HG03280 (cell line): Measurements from ENCODE around the gene ISG20.
"Not testable (repeated sequence)": the region's sequence is repeated elsewhere in the genome, so short reads cannot be mapped to it uniquely, and the experiment has no call there.

Experiments used
- ATAC-seq: cut with Tn5 transposase; IDR thresholded peaks from one replicate; pipeline ENCODE4 v1.9.1; 2021; ENCODE audit warnings: mild to moderate bottlenecking, moderate library complexity; ENCODE audit not compliant: unreplicated experiment

ISG20 gene

DNA sequence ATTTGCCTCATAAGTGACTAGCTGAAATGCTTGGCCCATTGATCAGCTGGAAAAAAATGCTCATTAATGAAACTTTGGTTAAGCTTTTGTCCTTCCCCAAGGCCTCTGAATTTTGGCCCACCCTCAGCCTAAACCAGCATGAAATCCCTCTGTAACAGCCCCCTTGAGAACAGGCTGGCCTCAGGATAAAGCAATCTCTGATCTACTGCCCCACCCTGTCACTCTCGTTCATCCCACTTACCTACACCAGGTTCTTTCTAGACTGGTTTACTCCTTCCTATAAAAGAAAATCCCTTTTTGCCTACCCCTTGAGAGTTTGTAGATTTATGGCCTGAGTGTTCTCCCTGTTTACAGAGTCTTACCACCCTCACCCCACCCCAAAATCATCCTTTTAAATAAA is 21.0 kb upstream of the ISG20 start:
- ATAC-seq: no peak

DNA sequence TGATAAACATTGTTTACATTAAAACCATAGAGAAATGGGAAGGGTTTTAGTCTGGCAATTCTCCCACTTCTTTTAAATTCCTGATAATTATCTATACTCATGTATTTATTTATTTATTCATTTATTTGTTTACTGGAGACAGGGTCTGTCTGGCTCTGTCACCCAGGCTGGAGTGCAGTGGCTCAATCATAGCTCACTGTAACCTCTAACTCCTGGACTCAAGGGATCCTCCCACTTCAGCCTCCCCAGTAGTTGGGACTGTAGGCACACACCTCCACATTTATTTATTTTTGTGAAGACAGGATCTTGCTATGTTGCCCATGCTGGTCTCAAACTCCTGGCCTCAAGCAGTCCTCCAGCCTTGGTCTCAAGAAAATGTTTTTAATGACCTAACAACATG is 20.1 kb upstream of the ISG20 start:
- no peak for ATAC-seq

DNA sequence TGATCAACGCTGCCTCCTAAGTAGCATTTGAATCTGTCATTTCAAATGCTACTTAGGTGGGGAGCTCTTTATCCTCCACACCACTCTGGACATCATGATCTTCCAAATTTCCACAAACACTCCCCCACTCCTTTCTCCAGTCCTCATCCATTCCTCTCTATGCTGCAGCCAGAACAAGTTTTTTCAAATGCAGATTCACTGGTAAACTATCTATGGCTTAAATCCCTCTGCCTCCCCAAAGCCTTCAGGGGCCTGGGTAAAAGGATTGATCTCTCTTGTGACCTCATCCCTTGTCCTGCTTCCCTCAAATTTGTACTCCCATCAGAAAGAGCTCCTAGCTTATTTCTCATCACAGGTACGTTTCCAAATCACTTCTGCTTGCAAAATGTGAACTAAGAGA is 19.0 kb upstream of the ISG20 start:
- no peak for ATAC-seq

DNA sequence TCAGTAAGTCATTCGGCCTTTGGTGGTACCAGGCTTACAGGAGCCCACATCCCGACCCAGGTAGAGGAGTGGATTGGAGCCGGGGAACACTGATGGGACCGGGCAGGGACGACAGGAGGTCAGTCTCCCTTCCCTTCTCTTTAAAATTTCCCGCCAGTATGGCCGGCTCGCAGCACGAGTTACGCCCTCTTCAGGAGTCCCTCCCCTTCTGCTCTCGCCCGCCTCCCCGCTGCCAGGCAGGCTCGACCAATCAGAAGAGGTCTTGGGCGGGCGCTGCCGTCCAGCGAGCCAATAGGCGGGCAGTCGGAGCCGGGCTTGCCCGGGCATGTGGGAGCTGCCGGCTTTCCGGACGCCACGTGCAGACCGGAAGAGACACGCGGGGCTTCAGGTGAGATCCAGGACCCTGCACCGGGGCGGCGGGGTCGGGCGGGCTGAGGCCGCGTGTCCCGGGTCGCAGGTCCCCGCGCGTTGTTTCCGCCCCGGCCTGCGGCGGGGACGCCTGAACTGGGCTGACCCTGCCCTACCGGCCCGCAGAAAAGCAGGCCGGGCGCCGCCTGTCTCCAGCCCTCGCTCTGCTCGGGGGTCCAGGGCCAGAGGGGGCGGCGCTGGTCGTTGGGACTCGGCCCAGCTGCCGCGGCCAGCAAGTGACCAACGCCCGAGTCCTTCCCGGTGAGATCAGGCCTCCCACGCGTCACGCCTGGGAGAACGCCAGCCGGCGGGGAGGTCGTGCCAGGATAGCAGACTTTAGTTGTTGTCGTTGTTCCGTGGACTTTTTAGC is 17.6 kb upstream of the ISG20 start, which contains the start of gene AEN:
TSS of gene AEN (plus strand) at position 346 of the 778 bp plus-strand sequence. CDS start 4,870 bp downstream, outside the sequence.
- peak; percentile 93 for ATAC-seq

DNA sequence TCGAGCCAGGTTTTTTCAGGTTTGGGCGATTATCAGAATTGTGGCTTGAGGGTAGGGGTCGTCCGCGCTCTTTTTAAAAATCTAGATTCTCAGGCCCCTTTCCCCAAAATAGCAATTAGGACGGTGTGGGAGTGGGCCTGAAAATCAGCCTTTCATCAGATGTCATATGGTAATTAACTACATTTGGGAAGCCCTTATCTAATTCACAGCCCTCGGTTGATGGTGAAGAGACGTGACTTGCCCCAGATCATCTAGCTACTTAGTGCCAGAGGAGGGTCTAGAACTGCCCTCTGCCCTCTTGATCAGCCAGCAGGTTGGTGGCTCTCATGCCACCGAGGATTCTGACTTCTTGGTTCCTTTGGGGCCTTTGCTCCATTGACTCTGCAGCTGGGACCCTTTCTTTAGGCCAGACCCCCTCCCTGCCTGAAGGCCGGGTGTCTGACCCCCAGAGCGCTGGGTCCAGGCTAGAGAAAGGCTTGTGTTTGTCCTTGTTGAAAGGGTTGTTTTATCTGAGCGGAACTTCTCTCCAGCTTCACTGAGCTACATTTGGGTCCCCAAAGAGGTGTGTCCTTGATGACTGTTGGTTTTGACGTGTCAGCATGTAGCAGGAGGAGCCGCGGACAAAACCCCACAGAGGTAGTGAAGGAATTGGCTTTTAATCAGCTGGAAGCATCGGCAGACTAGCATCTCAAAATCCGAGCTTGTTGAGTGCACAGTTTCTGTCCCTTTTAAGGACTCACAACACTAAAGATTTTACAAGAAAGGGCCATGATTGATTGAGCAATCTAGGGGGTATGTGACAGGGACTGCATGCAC is 16.8 kb upstream of the ISG20 start:
- peak; percentile 34 for ATAC-seq

DNA sequence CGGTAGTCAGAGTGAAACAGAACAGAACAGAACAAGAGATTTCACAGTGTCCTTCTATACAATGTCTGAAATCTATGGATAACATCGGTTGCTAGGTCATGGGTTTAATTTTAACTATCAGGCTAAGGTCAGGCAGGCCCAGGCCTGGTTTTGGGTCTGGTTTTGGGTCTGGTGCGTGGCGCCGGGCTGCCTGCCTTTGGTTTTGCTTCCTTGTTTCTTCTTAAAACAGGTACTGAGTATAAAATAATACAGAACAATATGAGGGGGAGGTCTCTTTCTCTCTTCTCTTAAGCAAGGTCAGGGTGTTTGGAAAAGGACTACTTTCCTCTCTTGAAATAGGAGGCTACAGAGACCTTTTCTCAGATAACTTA is 16.2 kb upstream of the ISG20 start:
- no peak for ATAC-seq

DNA sequence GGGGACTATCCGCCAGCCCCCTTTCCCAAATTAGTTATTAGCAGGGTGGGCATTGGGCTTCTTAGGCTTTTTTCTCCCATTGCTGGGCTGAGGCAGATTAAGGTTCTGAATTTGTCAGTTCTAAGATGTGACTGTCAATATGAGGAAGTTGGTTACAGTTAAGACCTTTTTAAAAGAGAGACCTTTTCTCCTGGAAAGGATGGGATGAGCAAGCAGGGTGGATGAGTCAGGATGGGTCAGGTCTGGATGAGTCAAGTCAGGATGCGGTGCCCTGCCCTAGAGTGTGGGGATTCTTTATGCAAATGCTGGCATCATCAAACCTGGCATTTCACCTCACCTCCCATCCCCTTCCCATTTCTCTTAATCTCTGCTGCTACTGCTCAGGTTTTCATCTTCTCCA is 15.8 kb upstream of the ISG20 start:
- ATAC-seq: no peak

DNA sequence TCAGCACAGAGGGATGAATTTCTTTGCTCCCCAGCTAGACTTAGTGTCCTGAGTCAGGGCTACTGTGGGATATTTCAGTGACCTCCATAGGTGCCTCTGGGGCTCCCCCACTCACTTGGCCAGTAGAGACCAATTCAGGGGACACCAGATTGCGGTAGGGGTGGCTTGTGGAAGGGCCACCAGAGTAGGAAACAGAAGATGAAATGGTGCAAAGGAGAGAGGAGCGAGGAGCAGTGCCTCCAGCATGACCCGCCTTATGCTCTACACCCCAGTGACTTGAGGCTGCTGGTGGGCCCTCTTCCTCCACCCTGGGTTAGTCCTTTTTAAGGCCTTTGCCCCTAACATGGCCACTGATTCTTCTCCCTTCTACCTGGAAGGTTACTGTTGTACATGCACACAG is 15.2 kb upstream of the ISG20 start:
- no peak for ATAC-seq

DNA sequence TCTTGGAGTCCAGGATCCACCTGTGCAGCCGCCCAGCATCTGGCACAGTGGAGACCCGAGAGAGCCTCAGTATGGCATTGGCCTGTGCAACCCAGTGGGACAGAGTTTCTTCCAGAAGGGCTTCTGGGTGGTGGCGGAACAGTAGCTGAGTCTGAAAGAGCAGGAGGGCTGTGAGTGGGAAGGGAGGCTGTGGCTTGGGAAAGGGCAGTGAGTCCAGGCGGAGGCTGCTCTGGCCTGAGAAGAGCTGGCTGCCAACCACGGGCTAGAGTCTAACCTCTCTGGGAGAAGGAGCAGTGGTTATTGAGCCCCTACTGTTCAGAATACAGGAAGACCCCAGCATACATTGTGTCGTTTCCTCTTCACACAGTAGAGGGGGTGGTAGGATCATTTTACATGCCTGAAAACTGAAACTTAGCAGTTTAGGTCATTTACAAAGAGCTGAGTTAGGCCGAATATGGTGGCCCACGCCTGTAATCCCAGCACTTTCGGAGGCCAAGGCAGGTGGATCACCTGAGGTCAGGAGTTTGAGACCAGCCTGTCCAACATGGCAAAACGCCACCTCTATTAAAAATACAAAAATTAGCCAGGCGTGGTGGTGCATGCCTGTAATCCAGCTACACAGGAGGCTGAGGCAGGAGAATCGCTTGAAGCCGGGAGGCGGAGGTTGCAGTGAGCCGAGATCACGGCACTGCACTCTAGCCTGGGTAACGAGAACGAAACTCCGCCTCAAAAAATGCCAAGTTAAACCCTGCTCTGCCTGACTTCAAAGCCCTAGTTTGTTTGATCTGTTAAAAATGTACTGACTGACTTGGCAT is 14.5 kb upstream of the ISG20 start:
- ATAC-seq: peak; percentile 31

DNA sequence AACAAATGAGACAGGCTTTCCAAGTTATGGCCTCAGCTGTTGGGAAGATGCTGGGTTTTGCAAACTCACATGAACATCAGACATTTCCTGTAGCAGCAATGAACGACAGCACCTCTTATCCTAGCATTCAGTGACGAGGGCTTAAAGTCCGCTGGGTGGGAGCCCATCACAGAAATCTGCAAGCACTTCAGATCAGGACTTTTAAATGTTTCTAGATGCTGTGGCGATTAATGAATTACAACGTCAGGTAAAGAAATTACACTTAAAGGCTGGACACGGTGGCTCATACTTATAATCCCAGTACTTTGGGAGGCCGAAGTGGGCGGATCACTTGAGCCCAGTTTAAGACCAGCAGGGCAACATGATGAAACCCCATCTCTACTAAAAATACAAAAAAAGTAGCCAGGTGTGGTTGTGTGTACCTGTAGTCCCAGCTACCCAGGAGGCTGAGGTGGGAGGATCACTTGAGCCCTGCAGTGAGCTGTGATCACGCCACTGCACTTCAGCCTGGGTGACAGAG is 13.8 kb upstream of the ISG20 start:
- no peak for ATAC-seq

DNA sequence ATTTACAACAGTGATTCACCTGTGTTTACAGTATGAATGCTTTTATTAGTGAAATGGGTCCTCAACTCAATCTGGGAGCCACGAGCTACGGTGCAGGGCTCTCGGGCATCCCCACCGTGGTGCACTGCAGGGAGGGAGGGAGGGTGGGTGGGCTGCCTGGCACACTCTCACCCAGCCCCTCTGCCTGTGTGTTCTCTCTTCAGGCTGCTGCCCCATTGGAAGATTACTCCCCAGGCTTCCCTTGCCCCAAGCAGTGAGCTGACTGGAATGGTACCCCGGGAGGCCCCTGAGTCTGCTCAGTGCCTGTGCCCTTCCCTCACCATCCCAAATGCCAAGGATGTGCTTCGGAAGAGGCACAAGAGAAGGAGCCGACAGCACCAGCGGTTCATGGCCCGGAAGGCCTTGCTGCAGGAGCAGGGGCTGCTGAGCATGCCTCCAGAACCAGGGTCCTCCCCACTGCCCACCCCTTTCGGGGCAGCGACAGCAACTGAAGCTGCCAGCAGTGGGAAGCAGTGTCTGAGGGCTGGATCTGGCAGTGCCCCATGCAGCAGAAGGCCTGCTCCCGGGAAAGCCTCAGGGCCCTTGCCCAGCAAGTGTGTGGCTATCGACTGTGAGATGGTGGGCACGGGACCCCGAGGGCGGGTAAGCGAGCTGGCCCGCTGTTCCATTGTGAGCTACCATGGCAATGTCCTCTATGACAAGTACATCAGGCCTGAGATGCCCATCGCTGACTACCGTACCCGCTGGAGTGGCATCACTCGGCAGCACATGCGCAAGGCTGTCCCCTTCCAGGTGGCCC is 12.7 kb upstream of the ISG20 start:
- no peak for ATAC-seq

DNA sequence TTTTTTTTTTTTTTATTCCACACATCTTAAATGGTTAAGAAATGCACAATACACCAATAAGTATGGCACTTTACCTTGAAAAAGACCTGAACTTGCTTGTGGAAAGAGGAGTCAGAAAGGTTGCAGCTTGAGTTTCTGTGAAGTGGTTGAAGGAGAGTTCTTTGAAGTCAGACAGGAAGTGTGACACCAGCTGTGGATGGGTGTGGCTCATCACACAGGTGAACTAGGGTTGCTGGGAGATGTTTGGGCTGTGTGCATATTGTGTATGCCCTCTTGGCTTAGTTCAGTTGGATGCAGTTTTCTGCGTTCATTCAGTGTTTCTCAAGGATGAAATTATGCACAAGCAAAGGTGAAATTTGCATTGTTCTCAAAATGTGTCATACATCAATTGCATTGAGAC is 11.4 kb upstream of the ISG20 start:
- ATAC-seq: peak; percentile 50

DNA sequence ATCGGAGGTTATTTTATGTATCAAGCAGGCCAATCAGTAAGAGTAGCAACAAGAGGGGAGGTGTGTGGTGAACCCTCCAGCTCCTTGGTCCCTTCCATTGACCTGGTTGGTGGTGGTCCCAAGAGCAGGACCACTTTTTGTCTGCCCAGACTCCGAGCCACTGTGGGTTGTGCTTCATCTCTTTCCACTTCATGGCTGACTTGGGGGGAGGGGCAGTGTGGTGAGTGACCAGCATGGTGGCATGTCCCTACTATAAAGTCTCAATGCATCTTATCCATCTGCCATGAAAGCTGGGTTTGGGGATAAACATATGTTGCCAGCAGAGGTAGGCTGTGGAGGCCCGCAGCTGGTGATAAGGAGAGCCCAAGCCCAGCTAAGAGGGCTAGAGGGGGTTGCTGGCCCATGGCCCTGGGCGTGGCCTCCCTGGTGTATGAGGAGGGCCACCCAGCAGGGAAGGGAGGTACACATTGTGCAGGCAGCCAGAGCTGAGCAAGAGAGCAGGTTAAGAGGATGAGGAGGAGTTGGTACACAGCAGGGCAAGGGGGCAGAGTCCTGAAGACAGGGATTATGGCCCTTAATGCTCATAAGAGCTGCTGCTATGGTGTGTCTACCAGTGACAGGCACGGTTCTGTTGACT is 10.7 kb upstream of the ISG20 start:
- no peak for ATAC-seq

DNA sequence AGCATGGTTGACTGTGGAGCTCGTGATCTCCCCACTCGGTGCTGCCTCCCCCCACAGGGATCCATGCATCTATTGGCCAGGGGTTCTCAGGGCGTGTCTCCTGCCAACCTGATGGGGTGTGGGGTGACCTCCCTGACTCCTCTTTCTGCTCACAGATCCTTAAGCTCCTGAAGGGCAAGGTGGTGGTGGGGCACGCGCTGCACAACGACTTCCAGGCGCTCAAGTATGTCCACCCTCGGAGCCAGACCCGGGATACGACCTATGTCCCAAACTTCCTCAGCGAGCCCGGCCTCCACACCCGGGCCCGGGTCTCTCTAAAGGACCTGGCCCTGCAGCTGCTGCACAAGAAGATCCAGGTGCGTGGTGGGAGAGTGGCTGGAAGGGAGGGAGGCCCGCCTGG is 9.7 kb upstream of the ISG20 start:
- no peak for ATAC-seq

DNA sequence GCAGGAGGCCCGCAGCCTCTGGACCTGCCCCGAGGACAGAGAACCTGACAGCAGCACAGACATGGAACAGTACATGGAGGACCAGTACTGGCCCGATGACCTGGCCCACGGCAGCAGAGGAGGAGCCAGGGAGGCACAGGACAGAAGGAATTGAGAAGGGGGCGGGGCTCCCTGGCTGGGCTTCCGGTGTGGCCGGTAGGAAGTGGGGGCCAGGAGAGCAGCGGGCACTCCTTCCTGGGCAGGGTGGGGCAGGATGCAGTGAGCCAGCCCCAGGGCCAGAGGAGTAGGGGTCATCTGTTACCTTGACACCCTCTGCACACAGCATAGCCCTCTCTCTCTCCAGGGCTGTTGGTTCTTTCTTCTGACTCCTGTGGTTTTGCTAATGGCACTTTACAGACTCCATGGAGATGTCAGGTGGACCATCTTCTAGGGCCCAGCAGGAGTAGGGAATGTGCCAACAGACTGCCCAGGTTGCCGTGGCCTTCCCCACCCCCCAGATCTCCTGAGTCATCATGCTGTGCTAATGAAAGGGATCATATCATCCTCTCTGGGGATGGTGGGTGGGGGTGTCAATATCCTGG is 8.6 kb upstream of the ISG20 start:
- no peak for ATAC-seq

DNA sequence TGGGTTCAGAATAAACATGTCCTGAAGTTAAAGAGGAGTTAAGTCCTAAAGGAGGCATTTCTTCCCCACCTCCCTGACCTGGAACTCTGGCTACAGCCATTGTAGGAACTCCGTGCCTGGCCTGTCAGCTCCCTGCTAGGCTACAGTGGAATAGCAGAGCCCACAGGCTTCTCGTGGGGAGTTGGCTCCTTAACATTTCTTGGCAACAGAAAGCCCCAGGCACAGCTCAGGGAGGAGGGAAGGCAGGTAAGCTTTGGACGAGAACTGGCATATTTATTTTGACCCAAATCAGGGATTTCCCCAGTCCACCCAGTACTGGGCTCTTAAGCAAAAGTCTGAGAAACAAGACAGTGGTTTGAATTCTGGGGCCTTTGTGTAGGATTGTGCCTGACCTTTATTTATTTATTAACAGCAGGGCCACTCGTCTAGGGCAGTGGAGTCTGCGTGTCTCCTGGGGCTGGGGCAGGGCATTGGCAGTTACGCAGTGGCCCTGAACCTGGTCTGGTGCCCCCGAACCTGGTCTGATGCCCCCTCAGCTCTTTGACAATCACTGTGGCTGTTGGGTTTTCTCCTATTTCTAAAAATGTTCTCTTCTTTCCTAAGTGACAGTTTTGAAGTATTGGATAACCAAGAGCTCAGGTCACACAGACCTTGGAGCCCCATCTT is 7.9 kb upstream of the ISG20 start:
- no peak for ATAC-seq

DNA sequence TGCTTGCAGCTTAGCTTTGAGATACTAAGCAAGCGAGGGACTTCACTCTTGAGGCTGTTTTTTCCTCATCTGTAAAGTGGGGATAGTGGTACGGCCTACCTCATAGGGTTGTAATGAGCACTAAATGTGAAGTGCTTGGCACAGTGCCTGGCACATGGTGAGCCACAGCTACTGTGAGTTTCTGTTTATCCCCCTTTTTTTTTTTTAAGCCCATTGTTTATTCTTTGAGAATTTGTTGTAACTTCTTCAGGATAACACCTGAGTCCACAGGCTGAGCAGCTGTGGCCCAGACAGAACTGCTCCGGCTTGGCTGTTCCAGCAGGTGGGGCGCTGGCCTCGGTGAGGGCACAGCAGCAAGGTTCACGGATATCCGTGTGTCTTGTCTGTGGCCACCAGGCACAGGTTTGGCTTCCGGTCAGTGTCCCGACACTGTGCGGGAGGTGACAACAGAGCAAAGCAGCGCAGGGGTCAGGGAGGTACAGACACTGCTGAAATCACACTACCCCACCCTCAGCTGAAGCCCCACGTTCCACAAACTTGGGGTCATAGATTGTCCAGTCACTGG is 7.3 kb upstream of the ISG20 start:
- ATAC-seq: no peak

DNA sequence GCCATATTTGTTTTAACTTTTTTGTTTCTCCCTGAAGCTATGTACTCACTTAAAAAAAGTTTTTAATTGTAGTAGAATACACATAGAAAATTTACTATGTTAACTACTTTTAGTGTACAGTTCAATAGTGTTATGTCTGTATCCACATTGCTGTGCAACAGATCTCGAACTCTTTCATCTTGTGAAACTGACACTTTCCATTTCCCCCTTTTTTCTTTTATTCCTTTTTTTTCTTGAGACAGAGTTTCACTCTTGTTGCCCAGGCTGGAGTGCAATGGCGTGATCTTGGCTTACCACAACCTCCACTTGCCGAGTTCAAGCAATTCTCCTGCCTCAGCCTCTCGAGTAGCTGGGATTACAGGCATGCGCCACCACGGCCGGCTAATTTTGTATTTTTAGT is 6.0 kb upstream of the ISG20 start:
- ATAC-seq: not testable (repeated sequence)

DNA sequence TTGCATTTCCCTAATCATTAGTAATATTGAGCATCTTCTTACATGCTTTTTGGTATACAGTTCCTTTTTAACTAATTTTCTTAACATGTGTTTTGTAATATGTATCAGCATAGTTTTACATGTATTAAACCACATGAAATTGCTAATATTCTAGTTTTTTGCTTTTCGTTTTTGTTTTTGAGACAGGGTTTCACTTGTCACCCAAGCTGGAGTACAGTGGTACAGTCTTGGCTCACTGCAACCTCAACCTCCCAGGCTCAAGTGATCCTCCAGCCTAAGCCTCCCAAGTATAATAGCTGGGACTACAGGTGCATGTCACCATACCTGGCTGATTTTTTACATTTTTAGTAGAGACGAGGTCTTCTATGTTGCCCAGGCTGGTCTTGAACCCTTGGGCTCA is 4.4 kb upstream of the ISG20 start:
- no peak for ATAC-seq
